Endothelial cell of umbilical vein (primary cell): ENCODE results near the gene MCTP1. TPM values are rescaled to one million over a fixed set of nuclear protein-coding genes. Genes with fewer than 3 reads are reported as not detected.

Experiments
- BruUV-seq: library from RNA; stranded (reverse); fragments of 400-500 nt; replicated peaks from 2 replicates; lab custom pipeline; 2021; lab: Mats Ljungman, UMichigan
- CTCF ChIA-PET: fragments of 300-600, 350-600 bp; sonication (Branson Sonifier 250); formaldehyde crosslinking; loops from one replicate; lab custom pipeline; 2021; ENCODE audit warnings: antibody characterized with exemption, inconsistent platforms; lab: Charles Lee
- POLR2A ChIA-PET: fragments of 300-600, 350-600 bp; sonication (Branson Sonifier 250); formaldehyde crosslinking; loops from one replicate; lab custom pipeline; 2021; ENCODE audit warnings: antibody characterized with exemption, inconsistent platforms; lab: Charles Lee
- DNase-seq: peaks from one replicate; pipeline ENCODE4 v3.0.0-alpha.2; 2011; ENCODE audit warnings: low read depth, low spot score
- FAIRE-seq: peaks from 2 replicates; lab custom pipeline; 2011; peaks lifted over from hg19 to GRCh38; lab: Jason Lieb, UNC
- H2AFZ ChIP-seq: 2 replicates; pipeline ENCODE4 v1.6.0; 2012; ENCODE audit warnings: low read depth, low read length, control low read depth, inconsistent platforms
- H3K27ac ChIP-seq: 2 replicates; pipeline ENCODE4 v1.5.1; 2011; ENCODE audit warnings: low read depth, mild to moderate bottlenecking, control low read depth, low read length, moderate library complexity; ENCODE audit not compliant: insufficient read depth
- H3K27me3 ChIP-seq, 2 experiments: 2 replicates each; pipeline versions ENCODE4 v1.6.0 to v1.6.1; 2011; ENCODE audit warnings: low read length in 2 of 2, mixed read lengths in 1 of 2; ENCODE audit not compliant: control insufficient read depth in 2 of 2, insufficient read depth in 2 of 2
- H3K36me3 ChIP-seq, 2 experiments: 2 replicates in 1 of 2; 3 replicates in 1 of 2; pipeline ENCODE4 v1.5.1; 2011; ENCODE audit warnings: low read length in 2 of 2, mild to moderate bottlenecking in 1 of 2, moderate library complexity in 1 of 2; ENCODE audit not compliant: control insufficient read depth in 2 of 2, insufficient read depth in 2 of 2; ENCODE audit errors: extremely low read depth in 1 of 2
- H3K4me1 ChIP-seq: 3 replicates; pipeline ENCODE4 v1.5.1; 2011; ENCODE audit warnings: mild to moderate bottlenecking, low read length; ENCODE audit not compliant: control insufficient read depth, insufficient read depth; ENCODE audit errors: extremely low read depth
- H3K4me2 ChIP-seq: 2 replicates; pipeline ENCODE4 v1.6.1; 2011; ENCODE audit warnings: low read length, control low read depth, mixed read lengths; ENCODE audit not compliant: insufficient read depth
- H3K4me3 ChIP-seq, 3 experiments: fragments of 200-600 bp in 1 of 3; sonication (generic), shearing (Covaris generic) in 1 of 3; replicated peaks in 1 of 3; 2 replicates each; pipeline ENCODE4 v1.5.1; 2011 to 2016; ENCODE audit warnings: control low read depth in 3 of 3, low read length in 3 of 3, mild to moderate bottlenecking in 2 of 3, inconsistent platforms in 1 of 3, low read depth in 1 of 3, moderate library complexity in 1 of 3; ENCODE audit not compliant: insufficient read depth in 1 of 3
- H3K79me2 ChIP-seq: 2 replicates; pipeline ENCODE4 v1.6.0; 2012; ENCODE audit warnings: low read length, inconsistent platforms; ENCODE audit not compliant: control insufficient read depth, insufficient read depth
- H3K9ac ChIP-seq: replicated peaks from 2 replicates; pipeline ENCODE3; 2011; ENCODE audit warnings: low read length, control low read depth; ENCODE audit not compliant: insufficient read depth; ENCODE audit errors: extremely low read depth
- H3K9me1 ChIP-seq: replicated peaks from 3 replicates; pipeline ENCODE4 v1.6.0; 2011; ENCODE audit warnings: mild to moderate bottlenecking, low read length; ENCODE audit not compliant: control insufficient read depth, insufficient read depth; ENCODE audit errors: extremely low read depth
- H3K9me3 ChIP-seq: replicated peaks from 2 replicates; pipeline ENCODE4 v1.5.1; 2012; ENCODE audit warnings: low read length, inconsistent platforms; ENCODE audit not compliant: control insufficient read depth, insufficient read depth
- H4K20me1 ChIP-seq: replicated peaks from 2 replicates; pipeline ENCODE3; 2011; ENCODE audit warnings: mild to moderate bottlenecking, low read length; ENCODE audit not compliant: control insufficient read depth, insufficient read depth; ENCODE audit errors: extremely low read depth
- CTCF ChIP-seq, 2 donors: IDR thresholded peaks; 1 replicate in 1 of 2; 2 replicates in 1 of 2; pipeline ENCODE4 v1.5.1; 2011; ENCODE audit warnings: low read length in 2 of 2, mild to moderate bottlenecking in 2 of 2, moderate library complexity in 2 of 2, control low read depth in 1 of 2, inconsistent platforms in 1 of 2, low read depth in 1 of 2; ENCODE audit not compliant: insufficient read depth in 1 of 2; ENCODE audit errors: extremely low read depth in 1 of 2
- EZH2 ChIP-seq: IDR thresholded peaks from 2 replicates; pipeline ENCODE4 v1.6.1; 2012; ENCODE audit warnings: borderline replicate concordance, low read depth, mild to moderate bottlenecking, moderate library complexity, low read length, inconsistent platforms; ENCODE audit not compliant: severe bottlenecking
- FOS ChIP-seq: IDR thresholded peaks from 2 replicates; pipeline ENCODE4 v1.6.1; 2011; ENCODE audit warnings: mild to moderate bottlenecking, low read length, moderate library complexity, borderline replicate concordance; ENCODE audit not compliant: insufficient read depth
- GATA2 ChIP-seq: IDR thresholded peaks from 2 replicates; pipeline ENCODE4 v1.7.0; 2011; ENCODE audit warnings: low read depth, mild to moderate bottlenecking, moderate library complexity, mixed read lengths, low read length; ENCODE audit not compliant: insufficient read length, insufficient read depth
- JUN ChIP-seq: IDR thresholded peaks from 2 replicates; pipeline ENCODE4 v1.6.1; 2011; ENCODE audit warnings: borderline replicate concordance, low read depth; ENCODE audit not compliant: insufficient read length, insufficient read depth
- MAX ChIP-seq: IDR thresholded peaks from 2 replicates; pipeline ENCODE4 v1.6.1; 2011; ENCODE audit not compliant: insufficient read depth, insufficient read length
- MYC ChIP-seq: IDR thresholded peaks from one replicate; pipeline ENCODE4 v1.6.1; 2011; ENCODE audit warnings: mild to moderate bottlenecking, low read depth, low read length
- POLR2A ChIP-seq: IDR thresholded peaks from 2 replicates; pipeline ENCODE4 v1.6.1; 2012; ENCODE audit warnings: low read depth, mild to moderate bottlenecking, control low read depth, low read length
- POLR2AphosphoS5 ChIP-seq: IDR thresholded peaks from 2 replicates; pipeline ENCODE4 v1.6.1; 2012; ENCODE audit warnings: low read depth, mild to moderate bottlenecking, control low read depth, low read length, moderate library complexity; ENCODE audit not compliant: insufficient read depth
- dilution Hi-C: fragments of 300-500 bp; cut with MboI; formaldehyde crosslinking; loops from one replicate; pipeline ENCODE4 v1.15.0; 2019; ENCODE audit warnings: low sequenced_read_pairs; ENCODE audit not compliant: extremely low pct_ligation_motif_present
- intact Hi-C: fragments of 100-400 bp; cut with micrococcal nuclease; formaldehyde crosslinking; loops from one replicate; pipeline ENCODE4 v1.10.0; 2022
- polyA plus RNA-seq, 4 experiments: library from polyadenylated mRNA; depleted of rRNA in 3 of 4; stranded (reverse) in 3 of 4; unstranded in 1 of 4; fragments of >200 nt; gene quantifications; 2 replicates each; pipeline versions ENCODE4 v1.2.1 to v1.2.3, GENCODE V29; 2011 to 2012; ENCODE audit warnings: missing spikeins in 1 of 4
- total RNA-seq: library from RNA; stranded (reverse); gene quantifications from 2 replicates; pipeline ENCODE4 v1.2.3, GENCODE V29; 2021

MCTP1 gene
- total and polyA plus RNA-seq, 2 donors (not counting 3 experiments of a cell fraction or from before 2014, with no cell fraction given), result 79.3 to 203 TPM

- DNase-seq (peak; percentile 42), FAIRE-seq (peak; percentile 46)
- H3K9me1 ChIP-seq, result no peaks in the 10 kb centered on the region
- no peaks in the 10 kb centered on the region for H3K9me3 ChIP-seq
- intact Hi-C loops, result loop anchor here (5.0 kb wide), 1 partner anchor 580 kb away; a partner anchor contains a TSS
- H3K79me2 ChIP-seq, result no peaks in the 10 kb centered on the region
- no peak overlapping the region for H3K9ac ChIP-seq
- CTCF ChIA-PET, result interaction anchor here (0.8 to 1.8 kb wide), 11 partner anchors 16 to 1109 kb away, joined by 3 to 30 read pairs (median 4); partner anchors contain the start of genes KIAA0825, NR2F1 and SLF1
- H4K20me1 ChIP-seq, result no peaks in the 10 kb centered on the region
- POLR2A ChIA-PET, result no interaction called here
- no peak overlapping the region for H2AFZ ChIP-seq
- peaks cover 15% of the 10 kb centered on the region for H3K4me1 ChIP-seq
- BruUV-seq, result no TSS peak
- H3K4me2 ChIP-seq, result no peak overlapping the region
- no peaks in the 10 kb centered on the region for H3K27me3 ChIP-seq
- dilution Hi-C loops, result no loop called here
- H3K4me3 ChIP-seq, result no peak overlapping the region
- H3K36me3 ChIP-seq, result no peaks in the 10 kb centered on the region
- no peak overlapping the region for H3K27ac ChIP-seq
- TF ChIP-seq EZH2, result no peak
- no peak for TF ChIP-seq MYC
- TF ChIP-seq CTCF (IDR thresholded peaks at IDR 0.05; ENCODE audit: extremely low read depth in 1 of 2, insufficient read depth in 1 of 2, low read depth in 1 of 2, low read length in 2 of 2), result no peak
- no peak for TF ChIP-seq POLR2AphosphoS5
- TF ChIP-seq MAX, result no peak
- no peak for TF ChIP-seq FOS
- TF ChIP-seq JUN, result no peak
- no peak for TF ChIP-seq GATA2
- no peak for TF ChIP-seq POLR2A
Observed at GRCh38 chr5:94691949-94692348, 592.9 kb downstream of the MCTP1 start.
